Measurements from ENCODE around the gene GALNTL6. TPM values are rescaled to one million over a fixed set of nuclear protein-coding genes. Genes with fewer than 3 reads are reported as not detected.

Gene GALNTL6
- not detected for total RNA-seq
- long read RNA-seq, result 0 reads

DNA sequence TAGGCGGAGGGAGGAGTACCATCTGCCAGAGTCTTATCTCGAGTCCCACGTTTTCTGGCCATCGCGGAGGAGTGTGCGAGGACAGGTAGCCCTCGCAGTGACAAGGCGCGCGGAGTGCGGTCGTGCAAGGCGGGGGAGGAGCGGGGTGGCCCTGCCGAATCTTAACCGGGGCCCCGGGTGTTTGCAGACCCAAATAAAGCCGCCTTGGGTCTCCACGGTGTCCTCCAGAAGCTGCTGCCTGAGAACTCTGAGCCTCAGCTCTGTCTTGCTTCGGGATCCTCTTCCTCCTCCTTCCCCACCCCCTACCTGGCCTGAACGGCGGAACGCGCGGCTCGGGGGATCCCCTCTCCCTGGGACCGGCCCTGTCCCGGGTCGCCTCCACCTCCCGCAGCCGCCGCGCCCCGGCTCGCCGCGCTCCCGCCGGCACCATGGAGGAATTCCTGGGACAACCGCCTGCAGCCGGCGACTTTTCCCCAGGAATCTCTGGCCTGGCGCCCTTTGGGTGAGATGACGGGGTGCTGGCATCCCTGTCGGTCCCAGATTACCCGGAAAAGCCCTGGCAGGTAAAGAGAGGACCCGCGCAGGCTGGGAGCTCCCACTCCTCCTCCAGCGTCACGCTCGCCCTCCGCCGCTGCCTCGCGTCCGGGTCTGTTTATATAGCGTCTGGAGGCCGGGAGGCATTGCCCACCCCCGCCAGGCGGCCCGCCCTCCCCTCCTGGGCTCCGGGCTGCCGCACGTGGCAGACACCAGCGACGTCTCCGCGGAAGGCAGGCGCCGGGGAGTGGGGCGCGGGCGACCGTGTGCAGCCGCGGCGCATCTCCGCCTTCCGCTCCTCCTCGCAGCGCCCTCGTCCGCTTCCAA lies at the start of gene GALNTL6:
TSS of gene GALNTL6 (plus strand) at position 740 of the 861 bp plus-strand sequence.
- peaks cover 66% of the 10 kb centered on the region for H3K27me3 ChIP-seq (ENCODE audit: low read depth)
- TF ChIP-seq, protein P1, sequence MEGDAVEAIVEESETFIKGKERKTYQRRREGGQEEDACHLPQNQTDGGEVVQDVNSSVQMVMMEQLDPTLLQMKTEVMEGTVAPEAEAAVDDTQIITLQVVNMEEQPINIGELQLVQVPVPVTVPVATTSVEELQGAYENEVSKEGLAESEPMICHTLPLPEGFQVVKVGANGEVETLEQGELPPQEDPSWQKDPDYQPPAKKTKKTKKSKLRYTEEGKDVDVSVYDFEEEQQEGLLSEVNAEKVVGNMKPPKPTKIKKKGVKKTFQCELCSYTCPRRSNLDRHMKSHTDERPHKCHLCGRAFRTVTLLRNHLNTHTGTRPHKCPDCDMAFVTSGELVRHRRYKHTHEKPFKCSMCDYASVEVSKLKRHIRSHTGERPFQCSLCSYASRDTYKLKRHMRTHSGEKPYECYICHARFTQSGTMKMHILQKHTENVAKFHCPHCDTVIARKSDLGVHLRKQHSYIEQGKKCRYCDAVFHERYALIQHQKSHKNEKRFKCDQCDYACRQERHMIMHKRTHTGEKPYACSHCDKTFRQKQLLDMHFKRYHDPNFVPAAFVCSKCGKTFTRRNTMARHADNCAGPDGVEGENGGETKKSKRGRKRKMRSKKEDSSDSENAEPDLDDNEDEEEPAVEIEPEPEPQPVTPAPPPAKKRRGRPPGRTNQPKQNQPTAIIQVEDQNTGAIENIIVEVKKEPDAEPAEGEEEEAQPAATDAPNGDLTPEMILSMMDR (IDR thresholded peaks at IDR 0.05; ENCODE audit: borderline replicate concordance), result no peak

DNA sequence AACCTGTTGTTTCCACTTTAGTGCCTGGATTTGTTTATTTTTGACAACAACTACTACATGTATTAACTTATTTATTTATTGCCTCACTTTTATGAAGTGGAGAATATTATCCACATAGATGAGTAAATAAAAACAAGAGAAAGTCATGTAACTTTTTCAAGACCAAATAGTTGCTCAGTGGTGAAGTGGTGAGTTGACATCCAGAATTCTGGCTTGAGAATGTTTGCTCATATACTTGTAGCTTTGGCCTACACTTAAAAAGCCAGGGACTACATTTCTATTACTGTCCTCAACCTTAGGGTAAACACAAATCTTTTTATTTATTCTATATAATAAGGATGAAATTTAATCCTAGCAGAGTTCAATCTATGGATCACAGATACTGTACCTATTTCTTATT lies 47.7 kb upstream of the GALNTL6 start:
- DNase-seq, result no peak
- Histone ChIP-seq H3K4me3 (no peak overlapping the region), H3K4me1 (no peaks in the 10 kb centered on the region), H3K36me3 (no peaks in the 10 kb centered on the region), H3K27me3 (ENCODE audit: low read depth) (no peaks in the 10 kb centered on the region), H3K9me3 (replicated peaks) (peaks cover 36% of the 10 kb centered on the region), H3K27ac (replicated peaks) (no peak overlapping the region)
- intact Hi-C loops (cut with micrococcal nuclease), result no loop called here
- TF ChIP-seq, protein P1 (IDR thresholded peaks at IDR 0.05; ENCODE audit: borderline replicate concordance), result no peak

More for the DNA sequence above, at the start of gene GALNTL6:
- H3K4me1 ChIP-seq, result peaks cover 18% of the 10 kb centered on the region
- DNase-seq, result no peak
- H3K4me3 ChIP-seq, result peak within 1 kb of the TSS; percentile 55
- H3K9me3 ChIP-seq (replicated peaks), result no peaks in the 10 kb centered on the region
- no peaks in the 10 kb centered on the region for H3K36me3 ChIP-seq
- intact Hi-C loops (cut with micrococcal nuclease), result no loop called here
- H3K27ac ChIP-seq (replicated peaks), result no peak within 1 kb of the TSS

DNA sequence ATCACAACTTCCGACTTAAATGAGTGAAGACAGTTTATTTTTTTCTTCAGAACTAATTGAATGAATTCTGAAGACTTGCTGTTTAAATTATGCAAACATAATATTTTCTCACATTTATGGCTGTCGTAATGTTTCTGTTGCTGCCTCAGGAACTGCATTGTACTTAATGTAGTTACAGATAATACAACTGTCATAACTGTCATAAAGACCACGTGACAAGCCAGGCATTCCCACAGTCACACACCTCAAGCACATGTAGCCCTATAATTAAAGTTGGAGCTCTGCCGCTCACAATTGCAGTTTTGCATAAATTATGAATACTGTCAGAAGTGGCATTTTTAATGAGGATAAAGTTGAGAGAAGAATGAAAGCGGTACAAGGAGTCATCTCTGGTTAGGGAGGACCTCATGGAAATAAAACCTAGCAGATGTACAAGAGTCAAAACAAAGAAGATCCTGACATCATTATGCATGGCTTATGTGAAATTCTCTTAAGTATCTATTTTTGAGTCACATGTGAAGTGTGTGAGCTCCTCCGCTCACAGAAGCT lies 38.5 kb upstream of the GALNTL6 start:
- no peaks in the 10 kb centered on the region for H3K27me3 ChIP-seq (ENCODE audit: low read depth)
- H3K36me3 ChIP-seq, result no peaks in the 10 kb centered on the region
- TF ChIP-seq, protein P1 (IDR thresholded peaks at IDR 0.05; ENCODE audit: borderline replicate concordance), result no peak
- no peak overlapping the region for H3K4me3 ChIP-seq
- H3K27ac ChIP-seq (replicated peaks), result no peak overlapping the region
- intact Hi-C loops (cut with micrococcal nuclease), result no loop called here
- DNase-seq, result no peak
- no peaks in the 10 kb centered on the region for H3K4me1 ChIP-seq
- H3K9me3 ChIP-seq (replicated peaks), result peaks cover 16% of the 10 kb centered on the region

DNA sequence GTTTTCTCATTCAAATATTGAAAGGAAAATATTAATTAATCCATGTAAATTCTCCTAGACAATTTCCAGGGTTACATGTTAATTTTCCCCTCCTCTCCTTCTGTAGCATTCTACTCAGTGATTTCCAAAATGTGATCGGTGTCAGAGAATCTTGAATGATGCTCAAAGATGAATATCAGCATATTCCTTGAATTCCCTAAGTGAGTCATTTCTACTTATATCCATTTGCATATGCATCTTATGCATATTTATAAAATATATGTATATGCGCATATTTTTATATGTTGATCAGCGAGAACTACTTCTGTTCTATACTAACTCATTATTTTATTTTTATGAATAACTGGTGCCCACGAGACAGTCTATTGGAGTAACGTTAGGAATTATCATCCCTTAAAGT lies 33.9 kb upstream of the GALNTL6 start:
- Histone ChIP-seq H3K4me1 (no peaks in the 10 kb centered on the region), H3K27ac (replicated peaks) (no peak overlapping the region), H3K27me3 (ENCODE audit: low read depth) (no peaks in the 10 kb centered on the region), H3K4me3 (no peak overlapping the region), H3K9me3 (replicated peaks) (peaks cover 15% of the 10 kb centered on the region), H3K36me3 (no peaks in the 10 kb centered on the region)
- intact Hi-C loops (cut with micrococcal nuclease), result no loop called here
- TF ChIP-seq, protein P1 (IDR thresholded peaks at IDR 0.05; ENCODE audit: borderline replicate concordance), result no peak
- DNase-seq, result no peak

DNA sequence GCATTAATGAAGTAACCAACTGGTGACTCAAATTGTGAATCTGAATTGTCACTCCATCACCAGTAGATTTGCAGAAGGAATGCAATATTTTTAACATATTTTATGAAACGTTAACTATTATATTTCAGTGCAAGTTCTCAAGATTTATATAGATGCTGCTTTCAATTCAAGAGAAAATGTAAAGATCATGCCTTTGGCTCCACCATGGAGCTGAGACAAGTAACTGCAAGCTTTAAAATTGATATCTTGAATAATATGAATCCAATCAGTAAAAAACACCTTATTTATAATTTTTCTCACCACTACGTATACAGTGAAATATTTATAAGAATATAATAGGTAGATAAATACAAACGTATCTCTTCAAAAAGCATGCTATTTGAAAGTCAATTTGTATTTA lies 27.8 kb upstream of the GALNTL6 start:
- intact Hi-C loops (cut with micrococcal nuclease), result no loop called here

More for the DNA sequence above, 27.8 kb upstream of the GALNTL6 start:
- no peak for DNase-seq
- Histone ChIP-seq H3K36me3 (no peaks in the 10 kb centered on the region), H3K9me3 (replicated peaks) (peaks cover 15% of the 10 kb centered on the region), H3K4me1 (no peaks in the 10 kb centered on the region), H3K27me3 (ENCODE audit: low read depth) (no peaks in the 10 kb centered on the region), H3K27ac (replicated peaks) (no peak overlapping the region), H3K4me3 (no peak overlapping the region)
- TF ChIP-seq, protein P1 (IDR thresholded peaks at IDR 0.05; ENCODE audit: borderline replicate concordance), result no peak

All from left ventricle myocardium inferior (tissue), 1 donor.